Neural cell (in vitro differentiated cells): Measurements from ENCODE around the gene NRCAM. TPM values are rescaled to one million over a fixed set of nuclear protein-coding genes. Genes with fewer than 3 reads are reported as not detected.

Experiments used
- H2AFZ ChIP-seq: fragments of 200-600, 300-800 bp; sonication (generic), shearing (Covaris generic); 2 replicates; pipeline ENCODE4 v1.6.0; 2014; ENCODE audit warnings: low read depth, mild to moderate bottlenecking, antibody characterized with exemption, low read length, moderate library complexity
- H3F3A ChIP-seq: fragments of 200-600 bp; shearing (Covaris generic); 2 replicates; pipeline ENCODE4 v1.6.1; 2016; ENCODE audit warnings: mild to moderate bottlenecking, moderate library complexity, mixed read lengths, antibody characterized with exemption, low read length; ENCODE audit not compliant: insufficient read depth, poor library complexity, severe bottlenecking
- H3K27ac ChIP-seq: fragments of 200-600, 300-800 bp; sonication (generic), shearing (Covaris generic); 2 replicates; pipeline ENCODE4 v1.5.1; 2014; ENCODE audit warnings: mild to moderate bottlenecking, low read length, moderate library complexity
- H3K27me3 ChIP-seq: fragments of 300-800, 200-600 bp; sonication (generic), shearing (Covaris generic); 2 replicates; pipeline ENCODE4 v1.6.0; 2014; ENCODE audit warnings: mild to moderate bottlenecking, low read depth, low read length, moderate library complexity; ENCODE audit not compliant: insufficient read depth
- H3K36me3 ChIP-seq: fragments of 300-800, 200-600 bp; sonication (generic), shearing (Covaris generic); 2 replicates; pipeline ENCODE4 v1.5.1; 2014; ENCODE audit warnings: mild to moderate bottlenecking, antibody characterized with exemption, low read length, moderate library complexity; ENCODE audit not compliant: insufficient read depth
- H3K4me2 ChIP-seq: fragments of 300-800, 200-600 bp; sonication (generic), shearing (Covaris generic); 2 replicates; pipeline ENCODE4 v1.6.0; 2014; ENCODE audit warnings: mild to moderate bottlenecking, low read length
- H3K4me3 ChIP-seq: fragments of 300-800, 200-600 bp; sonication (generic), shearing (Covaris generic); 2 replicates; pipeline ENCODE4 v1.5.1; 2014; ENCODE audit warnings: mild to moderate bottlenecking, low read length, moderate library complexity
- H3K79me2 ChIP-seq: fragments of 200-600 bp; shearing (Covaris generic); replicated peaks from 2 replicates; pipeline ENCODE4 v1.6.0; 2014; ENCODE audit warnings: mild to moderate bottlenecking, low read length, moderate library complexity; ENCODE audit not compliant: insufficient read depth
- H3K9ac ChIP-seq: fragments of 300-800, 200-600 bp; sonication (generic), shearing (Covaris generic); 2 replicates; pipeline ENCODE4 v1.6.1; 2016; ENCODE audit warnings: mild to moderate bottlenecking, low read length, mixed read lengths
- H3K9me2 ChIP-seq: fragments of 200-600 bp; shearing (Covaris generic); 2 replicates; pipeline ENCODE4 v1.6.1; 2016; ENCODE audit warnings: mild to moderate bottlenecking, low read length, mixed read lengths; ENCODE audit not compliant: insufficient read depth
- H3K9me3 ChIP-seq: fragments of 200-600, 300-800 bp; sonication (generic), shearing (Covaris generic); 2 replicates; pipeline ENCODE4 v1.6.1; 2016; ENCODE audit warnings: mild to moderate bottlenecking, mixed run types, low read length, moderate library complexity, mixed read lengths
- H4K20me1 ChIP-seq: fragments of 200-600 bp; shearing (Covaris generic); 2 replicates; pipeline ENCODE4 v1.6.1; 2016; ENCODE audit warnings: mild to moderate bottlenecking, mixed run types; ENCODE audit not compliant: insufficient read depth
- CTCF ChIP-seq: fragments of 450-650 bp; IDR thresholded peaks from 2 replicates; pipeline ENCODE4 v1.5.1; 2014; ENCODE audit warnings: antibody characterized with exemption, mild to moderate bottlenecking, moderate library complexity; ENCODE audit not compliant: poor library complexity, severe bottlenecking
- EP300 ChIP-seq: fragments of 450-650 bp; conservative IDR thresholded peaks from 2 replicates; pipeline ENCODE4 v1.6.1; 2014; ENCODE audit warnings: antibody characterized with exemption, mild to moderate bottlenecking, moderate library complexity; ENCODE audit not compliant: poor library complexity, severe bottlenecking
- EZH2 ChIP-seq: fragments of 200-600, 300-800 bp; shearing (Covaris generic), sonication (generic); IDR thresholded peaks from 2 replicates; pipeline ENCODE4 v1.6.1; 2014; ENCODE audit warnings: antibody characterized with exemption, low read length, borderline replicate concordance, mild to moderate bottlenecking; ENCODE audit not compliant: insufficient read depth, poor library complexity, severe bottlenecking
- MXI1 ChIP-seq: fragments of 450-650 bp; conservative IDR thresholded peaks from 2 replicates; pipeline ENCODE4 v1.6.1; 2014; ENCODE audit warnings: antibody characterized with exemption, mild to moderate bottlenecking; ENCODE audit not compliant: poor library complexity, severe bottlenecking
- POLR2AphosphoS5 ChIP-seq: IDR thresholded peaks from 2 replicates; pipeline ENCODE4 v1.6.1; 2012
- RAD21 ChIP-seq: fragments of 450-650 bp; conservative IDR thresholded peaks from 2 replicates; pipeline ENCODE4 v1.6.1; 2014; ENCODE audit warnings: antibody characterized with exemption, mild to moderate bottlenecking, moderate library complexity
- REST ChIP-seq: IDR thresholded peaks from 2 replicates; pipeline ENCODE4 v1.6.1; 2012; ENCODE audit warnings: borderline replicate concordance
- SMC3 ChIP-seq: fragments of 450-650 bp; conservative IDR thresholded peaks from 2 replicates; pipeline ENCODE4 v1.6.1; 2014; ENCODE audit warnings: antibody characterized with exemption, mild to moderate bottlenecking, moderate library complexity; ENCODE audit not compliant: poor library complexity
- TAF1 ChIP-seq: IDR thresholded peaks from 2 replicates; pipeline ENCODE4 v1.6.1; 2012; ENCODE audit warnings: low read depth
- polyA plus RNA-seq: library from polyadenylated mRNA; depleted of rRNA; stranded (reverse); fragments of >200 nt; gene quantifications from 2 replicates; pipeline ENCODE4 v1.2.3, GENCODE V29; 2014

Gene NRCAM
- polyA plus RNA-seq, 1 donor from 2014 or later, result 90.9 TPM

DNA sequence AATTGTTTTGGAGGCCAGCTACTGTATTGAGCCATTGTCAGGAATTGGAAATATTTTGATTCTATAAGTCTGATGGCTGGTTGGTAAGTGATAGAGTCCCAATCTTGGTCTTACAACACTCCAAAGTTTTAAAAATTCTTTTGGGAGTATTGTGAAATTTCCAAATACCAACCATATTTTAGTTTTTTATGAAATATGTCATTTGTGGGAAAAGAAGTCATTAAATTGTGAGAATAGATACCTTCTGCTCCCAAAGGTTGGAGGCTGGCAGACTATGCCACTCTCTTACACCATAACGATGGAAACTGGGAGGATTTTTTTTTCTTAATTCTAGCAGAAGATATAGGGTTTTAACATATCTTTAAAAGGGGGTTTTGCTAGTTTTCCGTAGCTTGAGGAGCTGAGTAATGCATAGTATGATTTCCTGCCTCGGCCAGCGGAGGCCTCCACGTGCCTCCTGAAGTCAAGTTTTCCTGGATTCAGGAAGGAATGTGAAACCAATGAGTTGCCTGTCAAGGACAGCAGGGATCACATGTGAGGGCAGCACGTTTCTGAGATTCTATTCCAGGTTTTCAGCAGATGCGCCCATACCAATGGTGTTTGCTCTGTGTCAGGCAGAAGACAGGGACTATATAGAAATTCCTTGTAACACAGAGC, 233.9 kb downstream of the NRCAM start:
- H2AFZ ChIP-seq, result no peak overlapping the region

More for the DNA sequence above, 233.9 kb downstream of the NRCAM start:
- H3K9me3 ChIP-seq, result no peaks in the 10 kb centered on the region
- no peaks in the 10 kb centered on the region for H4K20me1 ChIP-seq
- H3K4me3 ChIP-seq, result no peak overlapping the region
- H3K9ac ChIP-seq, result no peak overlapping the region
- no peak for TF ChIP-seq REST
- peak; percentile 25 for TF ChIP-seq RAD21
- TF ChIP-seq POLR2AphosphoS5, result no peak
- TF ChIP-seq TAF1, result no peak
- no peak for TF ChIP-seq EZH2
- no peak for TF ChIP-seq MXI1
- TF ChIP-seq EP300, result no peak
- peak; percentile 23 for TF ChIP-seq CTCF
- TF ChIP-seq SMC3, result no peak
- no peaks in the 10 kb centered on the region for H3K36me3 ChIP-seq
- no peak overlapping the region for H3K4me2 ChIP-seq
- H3K9me2 ChIP-seq, result no peaks in the 10 kb centered on the region
- H3K27ac ChIP-seq, result no peak overlapping the region
- no peaks in the 10 kb centered on the region for H3K79me2 ChIP-seq
- H3K27me3 ChIP-seq, result no peaks in the 10 kb centered on the region
- H3F3A ChIP-seq, result no peaks in the 10 kb centered on the region
